Iris pigment epithelial cell (primary cell): ENCODE measurements around the gene MLPH.

Source experiments
- DNase-seq: peaks from one replicate; pipeline ENCODE4 v3.0.0-alpha.2; 2011; ENCODE audit warnings: low read depth

MLPH gene

DNA sequence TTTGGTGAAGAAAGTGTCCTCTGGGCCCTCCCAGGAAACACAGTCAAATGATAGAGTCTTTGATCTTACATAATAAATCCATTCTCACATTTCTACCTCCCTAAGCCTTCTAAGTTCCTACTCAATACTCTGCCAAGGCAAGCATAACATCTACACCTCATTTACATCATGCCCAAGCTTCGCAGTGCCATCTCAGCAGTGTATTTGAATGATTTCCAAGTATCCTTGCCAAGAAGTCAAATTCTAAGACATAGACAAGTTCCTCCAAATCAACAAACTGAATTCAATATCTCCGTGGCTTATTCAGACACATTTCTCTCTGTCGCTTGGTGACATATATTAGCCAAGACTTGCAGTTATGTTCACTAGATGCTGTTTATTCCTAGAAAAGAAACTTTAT lies 8.1 kb upstream of the MLPH start:
- no peak for DNase-seq

DNA sequence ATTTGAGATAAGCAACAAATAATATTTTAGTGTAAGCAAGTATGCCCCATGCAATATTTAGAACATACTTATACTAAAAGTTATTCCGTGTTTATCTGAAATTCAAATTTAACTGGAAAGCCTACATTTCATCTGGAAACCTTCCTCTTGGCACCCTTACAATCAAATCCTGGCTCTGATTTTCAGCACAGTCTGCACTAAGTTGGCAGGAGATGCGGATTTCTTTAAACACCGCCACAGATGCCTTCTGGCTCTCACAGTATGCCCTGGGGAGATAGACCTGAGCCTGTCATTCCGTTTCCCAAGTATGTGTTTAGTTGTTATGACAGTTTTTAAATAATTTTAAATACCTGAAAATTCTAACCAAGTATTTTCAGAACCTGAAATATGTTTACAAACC lies 7.3 kb upstream of the MLPH start:
- no peak for DNase-seq

DNA sequence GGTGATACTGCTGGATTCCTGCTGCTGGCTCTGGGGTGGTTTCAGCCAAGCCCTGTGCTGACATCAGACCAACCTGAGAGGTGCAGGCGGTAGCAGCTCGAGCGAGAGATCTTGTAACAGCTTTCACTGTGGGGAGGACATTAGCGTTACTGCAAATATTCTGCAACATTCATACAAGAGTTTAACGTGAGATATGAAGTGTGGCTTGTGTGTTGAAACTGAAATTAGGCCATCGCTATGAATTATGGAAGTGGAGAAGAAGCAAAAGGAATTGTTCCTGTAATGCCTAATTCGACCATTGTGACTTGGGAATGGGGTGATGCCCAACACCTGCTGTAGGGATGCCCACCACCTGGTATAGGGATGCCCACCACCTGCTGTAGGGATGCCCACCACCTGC lies 6.5 kb upstream of the MLPH start:
- no peak for DNase-seq

DNA sequence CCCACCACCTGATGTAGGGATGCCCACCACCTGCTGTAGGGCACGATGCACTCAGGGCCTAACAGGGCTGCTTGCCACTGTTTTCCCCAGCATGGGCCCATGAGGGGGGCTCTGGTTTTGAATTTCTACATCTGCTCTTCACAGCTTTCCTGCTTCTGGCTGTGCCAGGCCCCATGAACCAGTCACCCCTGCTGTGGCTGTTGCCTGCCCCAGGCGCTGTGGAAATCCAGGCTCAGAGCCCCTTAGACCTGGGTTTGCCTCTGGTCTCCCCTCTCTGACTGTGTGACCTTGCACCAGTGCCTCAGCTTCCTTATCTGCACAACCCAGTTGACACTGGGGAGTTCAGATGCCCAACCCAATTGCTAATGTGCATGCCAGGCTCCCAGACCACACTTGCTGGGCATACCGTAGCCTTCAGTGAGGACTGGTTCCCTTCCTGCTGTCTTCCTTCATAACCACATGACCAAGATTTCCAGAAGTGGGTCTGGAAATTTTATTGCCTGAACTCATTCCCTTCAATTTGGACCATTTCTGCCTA lies 6.0 kb upstream of the MLPH start:
- DNase-seq, result no peak

DNA sequence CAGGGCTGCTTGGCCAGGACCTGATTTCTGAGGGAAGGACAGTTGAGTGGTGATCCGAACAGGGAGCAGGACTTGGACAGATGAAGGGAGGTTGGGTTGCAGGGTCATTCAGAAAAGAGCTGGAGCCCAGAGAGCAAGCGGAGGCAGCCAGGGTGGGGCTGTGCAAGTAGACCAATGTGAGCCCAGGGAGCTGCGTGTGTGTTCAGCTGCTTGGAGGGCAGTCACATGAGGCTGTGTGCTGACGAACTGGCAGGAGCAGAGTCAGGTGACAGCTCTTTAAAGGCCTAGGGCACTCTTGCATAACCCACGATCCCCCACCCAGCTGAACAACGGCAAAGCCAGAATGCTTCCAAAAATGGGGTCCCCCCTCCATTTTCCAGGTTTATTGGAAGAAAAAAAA lies 4.6 kb upstream of the MLPH start:
- DNase-seq, result peak; percentile 63

DNA sequence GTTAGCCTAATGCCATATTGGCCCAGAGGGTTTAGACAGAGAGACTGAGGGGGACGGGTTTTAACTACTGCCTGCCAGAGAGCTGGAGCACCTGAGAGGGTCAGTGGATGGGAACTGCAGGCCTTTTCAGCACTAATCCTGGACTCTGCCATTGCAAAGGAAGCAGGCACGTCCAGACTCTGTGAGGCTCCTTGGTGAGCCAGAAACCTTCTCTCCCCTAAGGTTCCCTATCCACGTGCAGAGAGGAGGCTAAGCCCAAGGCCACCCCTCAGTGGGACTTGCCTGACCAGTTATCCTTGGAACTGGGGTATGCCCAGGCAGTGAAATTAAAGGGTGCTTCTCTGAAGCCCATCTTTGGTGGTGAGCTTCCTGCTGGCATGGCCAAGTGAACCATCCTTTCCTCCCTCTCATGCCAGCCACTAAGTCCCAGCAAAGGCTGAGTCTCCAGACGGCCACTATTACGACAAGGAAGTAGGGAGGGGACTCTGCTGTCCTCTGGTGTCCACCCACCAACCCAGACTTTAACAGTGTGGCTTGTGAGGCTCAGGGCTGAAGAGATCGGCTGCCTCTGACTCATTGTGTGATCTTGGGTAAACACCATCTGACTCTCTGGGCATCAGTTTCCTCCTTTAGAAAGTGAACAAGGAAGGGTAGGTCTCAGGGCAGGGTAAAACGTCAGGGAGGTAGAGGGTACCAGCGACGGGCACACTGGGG lies 3.9 kb upstream of the MLPH start:
- DNase-seq, result peak; percentile 91

DNA sequence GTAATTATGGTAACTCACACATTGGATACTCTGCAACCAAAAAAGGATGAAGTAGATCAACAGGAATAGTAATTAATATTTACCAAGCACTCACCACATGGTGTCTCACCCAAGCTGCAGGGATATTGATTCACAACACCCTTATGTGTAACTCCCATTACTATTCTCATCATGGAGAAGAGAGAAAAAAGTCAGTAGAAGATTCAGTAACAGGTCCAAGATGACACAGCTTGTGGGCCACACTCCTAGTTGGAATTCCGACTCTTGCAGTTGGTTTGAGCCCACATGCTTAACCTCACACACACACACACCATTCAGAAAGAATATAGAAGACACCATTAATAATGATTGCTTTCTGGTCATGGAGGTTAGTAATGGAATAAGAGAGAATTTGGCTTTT lies 1.7 kb upstream of the MLPH start:
- no peak for DNase-seq

DNA sequence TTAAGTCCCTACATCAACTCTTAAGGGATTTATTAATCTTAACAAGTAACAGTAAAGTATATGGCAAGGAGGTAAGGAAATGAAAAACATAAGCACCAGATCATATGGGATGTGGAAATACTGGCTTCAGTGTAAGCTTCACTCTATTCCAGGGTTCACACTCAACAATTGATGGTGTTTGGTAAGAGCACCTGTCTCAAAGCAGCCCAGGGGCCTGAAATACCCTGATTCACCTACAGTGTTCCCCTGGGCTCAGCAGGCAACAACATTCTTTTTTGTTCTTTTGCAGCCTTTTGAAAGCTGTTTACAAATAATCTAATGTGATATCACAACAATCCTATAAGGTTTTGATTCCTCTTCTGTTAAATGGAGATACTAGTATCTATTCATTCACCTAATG lies 1.2 kb upstream of the MLPH start:
- no peak for DNase-seq

DNA sequence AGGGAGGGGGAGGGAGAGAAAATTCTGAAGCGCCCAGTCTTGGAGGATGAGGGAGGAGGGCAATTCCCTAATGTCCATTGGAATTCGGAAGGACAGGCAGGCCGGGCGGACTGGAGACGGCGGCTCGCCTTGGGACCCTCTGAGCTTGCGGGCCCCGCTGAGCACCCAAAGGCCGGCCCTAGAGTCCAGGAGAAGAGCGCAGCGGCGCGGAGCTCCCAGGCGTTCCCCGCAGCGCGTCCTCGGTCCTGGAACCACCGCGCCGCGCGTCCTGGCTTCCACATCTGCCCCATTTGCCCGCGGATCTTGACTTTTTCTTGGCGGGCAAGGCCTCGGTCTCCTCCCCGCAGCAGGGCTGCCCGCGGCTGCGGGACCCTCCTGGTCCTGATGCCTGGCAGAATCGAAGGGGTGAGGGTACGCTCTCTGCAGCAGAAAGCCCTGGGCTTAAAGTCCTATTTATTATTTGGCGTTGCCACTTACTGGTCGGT lies 675 bp upstream of the MLPH start:
- peak; percentile 34 for DNase-seq

DNA sequence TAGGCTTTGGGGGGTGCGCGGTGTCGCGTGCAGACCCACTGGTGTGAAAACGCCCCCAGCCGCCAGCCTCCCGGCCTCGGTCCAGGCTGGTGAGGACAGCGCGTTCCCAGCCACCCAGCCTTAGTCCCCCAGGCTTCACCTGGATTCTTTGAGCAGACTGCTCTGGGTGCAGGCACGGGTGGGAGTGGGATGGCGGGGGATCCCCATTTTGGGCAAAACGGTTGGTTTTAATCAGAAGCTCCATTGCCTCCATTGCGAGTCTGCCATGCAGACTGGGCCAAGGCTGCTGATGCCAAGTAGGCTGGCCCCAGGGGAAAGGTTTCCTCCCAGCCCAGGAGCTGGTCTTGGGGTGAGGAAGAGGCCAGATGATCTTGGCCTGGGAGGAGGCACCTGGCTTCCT lies 445 bp downstream of the MLPH start:
- no peak for DNase-seq

DNA sequence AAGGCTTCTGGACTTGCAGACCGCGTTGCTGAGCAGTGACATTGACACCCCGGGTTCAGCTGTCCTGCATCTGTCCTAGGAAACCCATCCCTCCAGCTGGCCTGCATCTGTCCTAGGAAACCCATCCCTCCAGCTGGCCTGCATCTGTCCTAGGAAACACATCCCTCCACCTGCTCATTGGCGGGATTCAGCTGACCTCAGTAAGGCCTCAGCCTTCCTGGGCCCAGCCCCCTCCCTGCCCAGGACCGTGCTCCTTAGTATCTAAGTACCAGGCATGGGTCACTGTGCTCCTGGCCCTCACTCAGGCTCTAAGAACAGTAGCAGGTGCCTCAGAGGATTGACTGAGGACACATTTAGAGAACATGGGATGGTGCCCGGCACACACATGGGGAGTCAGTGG lies 1.2 kb downstream of the MLPH start:
- no peak for DNase-seq

DNA sequence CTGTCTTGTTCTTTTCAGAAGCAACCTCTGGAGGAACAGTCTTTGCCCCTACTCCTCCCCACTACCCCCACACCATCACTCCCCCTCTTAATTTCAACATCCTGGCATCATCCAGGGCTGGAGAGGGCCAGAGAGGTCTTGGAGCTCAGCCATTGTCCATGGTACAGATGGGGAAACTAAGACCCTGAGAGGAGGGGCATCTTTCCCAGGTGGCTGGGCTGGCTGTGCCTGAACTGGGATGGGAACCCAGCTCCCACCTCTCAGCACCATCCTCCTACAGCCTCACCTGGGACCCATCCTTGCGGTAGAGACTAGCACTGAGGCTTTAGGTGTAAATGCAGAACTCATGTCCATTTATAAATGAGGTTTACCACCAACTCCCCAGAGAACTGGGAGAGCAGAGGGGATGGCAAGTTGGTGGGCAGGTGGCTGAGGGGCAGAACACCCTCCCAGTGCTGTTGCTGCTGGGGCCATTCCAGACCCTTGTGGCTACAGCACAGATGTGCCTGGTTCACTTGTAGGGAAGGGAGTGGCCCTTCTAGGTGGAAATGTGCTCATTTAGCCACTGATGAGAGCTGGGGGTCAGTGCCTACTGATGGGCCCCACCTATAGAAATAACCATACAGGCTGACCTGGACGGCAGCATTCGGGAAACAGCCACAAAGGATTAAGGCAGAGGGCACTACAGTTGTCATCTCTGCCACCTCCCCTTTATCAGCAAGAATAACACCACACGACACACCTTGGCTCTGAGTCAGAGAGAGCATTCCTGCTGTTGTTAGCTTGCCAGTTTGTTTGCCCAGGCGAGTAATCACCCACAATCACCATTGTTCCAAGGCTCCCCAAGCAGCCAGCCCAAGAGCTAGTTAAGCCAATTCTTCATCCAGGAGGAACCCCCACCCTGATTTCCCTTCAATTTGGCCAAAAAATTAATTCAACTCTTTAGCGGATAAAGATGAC lies 2.1 kb downstream of the MLPH start:
- DNase-seq, result no peak

DNA sequence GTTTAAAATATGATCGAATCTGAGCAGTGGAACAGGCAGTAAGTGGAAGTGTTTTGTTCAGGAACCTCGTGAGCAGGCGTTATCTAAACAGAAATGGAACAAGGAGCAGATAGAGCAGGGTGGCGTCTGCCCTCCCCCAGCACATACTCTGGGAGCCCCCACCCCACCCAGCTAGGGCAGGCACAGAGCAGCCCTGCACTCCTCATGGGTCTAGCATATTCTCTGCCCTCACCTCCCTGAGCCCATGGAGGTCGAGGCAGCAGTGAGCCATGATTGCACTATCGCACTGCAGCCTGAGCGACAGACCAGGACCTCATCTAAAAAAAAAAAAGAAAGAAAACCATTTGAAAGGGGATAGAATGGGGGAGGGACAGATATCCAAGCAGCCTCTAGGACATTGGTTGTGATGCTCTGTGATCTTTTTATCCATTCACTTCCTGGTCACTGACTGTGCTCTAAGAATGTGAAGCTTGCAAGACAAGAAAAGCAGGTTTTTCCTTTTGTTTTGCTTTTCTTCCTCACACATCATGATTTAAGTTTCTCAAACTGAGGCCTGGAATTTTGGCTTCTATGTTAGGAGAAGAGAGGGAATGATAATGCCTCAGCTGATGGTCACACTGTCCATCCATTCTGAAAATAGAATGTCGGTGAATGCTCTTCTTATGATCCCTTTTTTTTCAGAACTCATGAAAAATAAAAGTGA lies 3.1 kb downstream of the MLPH start:
- no peak for DNase-seq

DNA sequence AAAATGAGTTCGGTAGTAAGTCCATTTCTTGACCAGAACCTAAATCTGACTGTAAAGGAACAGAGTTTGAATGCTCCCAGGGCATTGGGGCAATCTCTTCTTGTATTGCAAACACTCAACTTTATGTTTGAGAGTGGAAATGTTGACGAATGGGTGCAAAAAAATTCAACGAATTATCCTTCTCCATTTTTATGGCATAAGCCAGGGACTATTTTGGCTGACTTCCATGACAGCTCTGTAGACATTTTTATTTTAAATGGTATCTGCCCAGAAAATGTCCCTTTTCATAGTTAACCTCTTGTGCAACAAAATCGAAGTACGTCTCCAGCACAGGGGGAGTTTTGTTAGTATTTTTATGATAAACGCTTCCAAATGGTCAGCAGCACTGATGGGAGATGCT lies 3.7 kb downstream of the MLPH start:
- DNase-seq, result no peak

DNA sequence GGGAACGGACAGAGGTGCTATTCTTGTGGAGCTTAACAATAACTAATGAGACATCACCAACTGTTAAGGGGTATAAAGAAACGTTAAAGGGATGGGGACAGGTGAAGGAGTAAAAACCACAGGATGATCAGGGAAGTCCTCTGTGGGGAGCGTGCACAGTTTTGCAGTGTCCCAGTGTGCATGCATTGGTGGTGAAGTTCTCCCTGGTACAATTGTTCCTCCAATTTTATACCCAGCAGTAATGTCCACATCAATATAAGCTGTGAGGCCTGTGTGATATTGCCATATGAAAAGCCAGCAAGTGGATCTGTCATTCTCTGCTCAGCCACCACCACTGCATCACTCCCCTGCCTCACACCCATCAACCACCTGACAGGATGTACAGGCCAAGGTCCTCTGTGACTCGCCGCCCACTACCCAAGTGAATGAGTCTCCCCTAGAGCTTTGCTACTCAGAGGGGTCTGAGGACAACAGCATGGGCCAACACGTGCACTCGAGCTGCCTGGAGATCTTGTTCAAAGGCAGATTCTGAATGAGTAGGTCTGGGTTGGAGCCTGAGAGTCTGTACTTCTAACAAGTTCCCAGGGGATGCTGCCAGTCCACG lies 4.6 kb downstream of the MLPH start:
- DNase-seq, result no peak

DNA sequence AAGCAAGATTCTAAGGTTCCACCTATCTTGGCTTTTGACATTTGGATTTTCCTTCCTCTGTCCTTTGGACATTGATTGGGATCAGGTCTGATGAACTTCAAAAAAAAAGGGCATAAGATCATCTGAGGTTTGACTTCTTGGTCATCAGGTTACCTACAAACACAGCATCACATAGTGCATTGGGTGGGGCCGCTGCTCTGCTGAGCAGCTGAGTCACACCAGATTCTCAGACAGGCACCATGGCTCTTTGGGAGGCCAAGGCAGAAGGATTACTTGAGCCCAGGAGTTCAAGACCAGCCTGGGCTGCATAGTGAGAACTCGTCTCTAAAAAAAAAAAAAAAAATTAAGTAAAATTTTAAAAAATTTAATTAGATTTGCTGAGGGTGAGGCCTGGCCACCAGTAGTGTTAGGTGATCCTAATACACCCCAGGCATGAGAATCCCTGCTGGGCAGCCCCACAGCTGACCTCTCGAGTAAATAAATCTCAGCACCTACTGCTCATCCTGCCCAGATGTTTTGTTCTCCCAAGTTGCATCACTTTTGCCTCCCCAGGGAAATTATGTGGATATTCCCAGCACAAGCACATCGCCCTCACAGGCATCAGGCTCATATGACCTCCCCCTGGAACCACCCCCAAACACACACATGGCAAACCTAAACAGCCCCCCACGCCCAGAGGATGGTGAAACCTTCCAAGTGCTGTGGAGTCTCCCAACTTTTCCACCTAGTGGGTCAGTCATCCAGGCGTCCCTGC lies 5.3 kb downstream of the MLPH start:
- no peak for DNase-seq

DNA sequence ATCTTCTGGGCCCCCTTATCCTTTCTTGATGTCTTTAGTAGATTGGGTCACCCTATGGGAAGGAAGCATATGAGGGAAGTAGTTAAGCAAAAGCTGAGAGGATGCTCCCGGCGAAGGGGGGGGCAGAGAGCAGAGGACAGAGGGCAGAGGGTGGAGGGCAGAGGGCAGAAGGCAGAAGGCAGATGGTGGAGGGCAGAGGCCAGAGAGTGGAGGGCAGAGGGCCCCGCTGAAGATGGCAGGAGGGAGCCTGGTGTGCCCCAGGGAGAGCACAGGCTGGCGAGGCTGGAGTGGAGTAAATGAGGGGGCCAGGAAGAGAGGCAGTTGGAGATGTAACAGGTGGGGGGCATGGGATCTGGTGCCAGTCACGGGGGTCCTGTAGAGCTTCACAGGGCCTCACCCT lies 7.0 kb downstream of the MLPH start:
- no peak for DNase-seq

DNA sequence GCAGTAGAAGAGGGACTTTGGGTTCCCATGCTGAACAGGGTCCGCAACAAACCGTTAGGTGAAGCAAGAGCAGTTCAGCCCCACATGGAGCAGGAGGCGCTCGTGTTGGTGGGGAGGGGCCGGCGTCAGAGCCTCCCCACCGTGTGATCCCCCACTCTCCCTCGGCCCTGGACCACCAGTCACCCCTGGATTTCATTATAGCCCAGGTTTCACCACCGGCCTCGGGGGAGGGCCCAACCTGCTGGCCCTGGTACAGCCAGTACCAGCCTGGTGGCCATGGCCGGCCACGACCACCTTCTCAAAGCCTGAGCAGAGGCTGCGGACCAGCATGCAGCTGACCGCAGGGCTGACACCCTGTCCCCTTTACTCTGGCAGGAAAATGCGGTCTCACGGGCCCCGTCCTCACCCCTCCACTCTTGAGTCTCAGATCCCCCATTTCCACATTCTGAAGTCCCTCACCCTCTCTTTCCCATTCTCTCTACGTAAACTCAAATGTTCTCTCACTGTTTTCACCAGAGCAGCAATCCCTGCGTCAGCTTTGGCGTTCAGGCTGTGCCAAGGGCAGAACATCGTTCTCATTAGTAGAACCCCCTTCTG lies 8.6 kb downstream of the MLPH start:
- DNase-seq, result no peak

DNA sequence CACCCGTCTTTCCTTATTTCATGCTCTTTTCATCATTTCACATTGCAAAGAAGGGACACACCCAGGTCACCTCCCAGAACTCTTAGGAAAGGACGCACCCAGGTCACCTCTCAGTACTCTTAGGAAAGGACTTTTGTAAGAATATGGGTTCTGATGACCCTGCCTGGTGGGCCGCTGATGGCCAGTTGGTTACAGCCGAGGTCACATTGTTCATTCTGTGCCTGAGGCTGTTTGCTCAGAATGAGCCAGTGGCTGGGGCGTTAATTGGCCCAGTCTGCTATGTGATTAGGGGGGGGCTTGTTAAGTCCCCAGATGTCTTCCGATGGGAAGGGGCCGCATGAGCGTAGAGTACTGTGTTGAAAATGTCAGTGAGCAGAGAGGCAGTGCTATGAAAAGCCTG lies 9.4 kb downstream of the MLPH start:
- DNase-seq, result no peak

DNA sequence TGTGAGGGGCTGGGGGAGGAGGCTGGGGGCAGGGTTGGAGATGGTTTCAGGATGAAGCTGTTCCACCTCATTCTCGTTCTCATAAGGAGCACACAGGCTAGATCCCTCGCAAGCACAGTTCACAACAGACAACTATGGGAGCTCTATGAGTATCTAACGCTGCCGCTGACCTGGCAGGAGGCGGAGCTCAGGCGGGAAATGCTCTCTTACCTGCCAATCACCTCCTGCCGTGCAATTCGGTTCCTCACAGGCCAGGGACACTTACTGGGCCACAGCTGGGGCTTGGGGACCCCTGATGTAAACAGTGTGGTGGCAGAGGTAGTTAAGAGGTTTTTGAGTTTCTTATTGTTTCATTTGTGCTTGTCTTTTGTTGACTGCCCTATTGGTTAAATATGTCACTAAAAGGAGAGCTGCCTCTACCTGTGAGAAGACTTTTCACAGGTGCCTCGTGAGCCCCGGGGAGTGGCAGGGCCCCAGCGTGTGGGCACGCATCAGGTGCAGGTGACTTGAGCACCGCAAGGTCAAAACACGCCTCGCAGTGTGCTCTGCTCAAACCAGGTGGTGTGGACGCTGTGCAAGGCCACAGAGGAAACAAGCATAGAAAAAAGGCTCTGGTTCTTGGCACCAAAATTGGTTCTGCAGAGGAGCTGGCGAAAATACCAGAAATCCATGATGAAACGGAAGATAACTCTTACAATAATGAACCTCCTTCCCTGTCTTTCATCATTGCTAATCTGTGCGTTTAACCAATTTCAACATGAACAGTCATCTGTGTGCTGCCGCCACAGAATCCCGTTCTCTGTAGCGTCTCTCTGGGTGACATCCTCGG lies 10.2 kb downstream of the MLPH start:
- no peak for DNase-seq
